ENCODE results near the gene PIP4K2A.
"Not testable (repeated sequence)": the region's sequence is repeated elsewhere in the genome, so short reads cannot be mapped to it uniquely, and the experiment has no call there.

PIP4K2A gene

DNA sequence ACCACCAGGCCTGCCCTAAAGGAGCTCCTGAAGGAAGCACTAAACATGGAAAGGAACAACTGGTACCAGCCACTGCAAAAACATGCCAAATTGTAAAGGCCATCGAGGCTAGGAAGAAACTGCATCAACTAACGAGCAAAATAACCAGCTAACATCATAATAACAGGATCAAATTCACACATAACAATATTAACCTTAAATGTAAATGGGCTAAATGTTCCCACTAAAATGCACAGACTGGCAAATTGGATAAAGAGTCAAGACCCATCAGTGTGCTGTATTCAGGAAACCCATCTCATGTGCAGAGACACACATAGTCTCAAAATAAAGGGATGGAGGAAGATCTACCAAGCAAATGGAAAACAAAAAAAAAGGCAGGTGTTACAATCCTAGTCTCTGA lies 30.5 kb upstream of the PIP4K2A start:
- WGBS, 2 donors (ENCODE audit: extremely low coverage in 2 of 2, insufficient read length in 2 of 2, insufficient replicate concordance in 1 of 2): no CpG with 5 or more reads among the region's 2 CpGs
- not testable (repeated sequence) for H2AK5ac ChIP-seq (ENCODE audit: low read depth, low read length); DNase-seq (ENCODE audit: low spot score); H3K27ac ChIP-seq (replicated peaks; ENCODE audit: low read length); H3K4me2 ChIP-seq (ENCODE audit: insufficient read depth, low read length, poor library complexity, severe bottlenecking); H3K9ac ChIP-seq (ENCODE audit: low read depth, low read length, poor library complexity); H4K91ac ChIP-seq (ENCODE audit: low read depth, low read length, poor library complexity); H3K9me3 ChIP-seq (replicated peaks in 1 of 2; ENCODE audit: control insufficient read depth in 2 of 2, insufficient read depth in 1 of 2, low read depth in 1 of 2, low read length in 2 of 2); H3K36me3 ChIP-seq (replicated peaks in 1 of 2; ENCODE audit: control insufficient read depth in 2 of 2, insufficient read depth in 2 of 2, low read length in 2 of 2); H2AFZ ChIP-seq (ENCODE audit: low read length); H2BK5ac ChIP-seq (ENCODE audit: low read length); H3K79me1 ChIP-seq (ENCODE audit: low read depth, low read length); H3K4me1 ChIP-seq (ENCODE audit: control insufficient read depth in 2 of 2, insufficient read depth in 1 of 2, low read depth in 1 of 2, low read length in 2 of 2); H3K27me3 ChIP-seq (ENCODE audit: control insufficient read depth in 3 of 3, insufficient read depth in 3 of 3, low read depth in 1 of 3, low read length in 3 of 3); H3K23ac ChIP-seq (ENCODE audit: low read depth, low read length, poor library complexity); H2BK12ac ChIP-seq (ENCODE audit: low read length); H2BK120ac ChIP-seq (ENCODE audit: low read depth, low read length); H3K18ac ChIP-seq (ENCODE audit: low read length); H3K4ac ChIP-seq (ENCODE audit: low read length); H3K4me3 ChIP-seq (ENCODE audit: low read length in 2 of 2); H2BK15ac ChIP-seq (ENCODE audit: low read length); H3K14ac ChIP-seq (ENCODE audit: low read length); H4K8ac ChIP-seq (ENCODE audit: low read depth, low read length)

DNA sequence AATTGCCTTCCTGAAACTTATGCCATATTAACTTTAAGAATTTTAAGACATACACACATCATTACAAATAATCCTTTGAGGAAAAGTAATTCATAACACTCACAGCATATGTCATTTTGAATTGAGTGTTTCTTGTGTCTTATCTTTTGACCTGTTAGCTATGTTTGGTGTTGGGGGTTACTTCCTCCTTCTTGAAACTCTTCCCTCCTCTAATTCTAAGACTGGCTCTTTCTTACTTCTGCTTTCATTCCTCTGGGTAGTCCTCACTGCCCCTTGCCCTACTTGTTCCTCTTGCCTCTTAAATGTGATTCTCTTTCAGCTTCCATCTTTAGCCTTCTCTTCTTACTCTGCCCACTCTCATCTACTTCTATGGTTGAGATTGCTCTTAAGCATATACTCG lies 28.3 kb upstream of the PIP4K2A start:
- Histone ChIP-seq H2BK120ac (ENCODE audit: low read depth, low read length) (no peak overlapping the region), H3K79me1 (ENCODE audit: low read depth, low read length) (no peaks in the 10 kb centered on the region), H3K14ac (ENCODE audit: low read length) (no peak overlapping the region), H3K4me2 (ENCODE audit: insufficient read depth, low read length, poor library complexity, severe bottlenecking) (no peak overlapping the region), H3K23ac (ENCODE audit: low read depth, low read length, poor library complexity) (no peak overlapping the region), H3K18ac (ENCODE audit: low read length) (no peak overlapping the region), H3K27ac (replicated peaks; ENCODE audit: low read length) (no peak overlapping the region), H4K8ac (ENCODE audit: low read depth, low read length) (no peak overlapping the region), H2BK12ac (ENCODE audit: low read length) (no peak overlapping the region), H2BK5ac (ENCODE audit: low read length) (no peak overlapping the region), H2AK5ac (ENCODE audit: low read depth, low read length) (no peak overlapping the region), H3K4me1 (ENCODE audit: control insufficient read depth in 2 of 2, insufficient read depth in 1 of 2, low read depth in 1 of 2, low read length in 2 of 2) (no peaks in the 10 kb centered on the region), H3K27me3 (ENCODE audit: control insufficient read depth in 3 of 3, insufficient read depth in 3 of 3, low read depth in 1 of 3, low read length in 3 of 3) (no peaks in the 10 kb centered on the region), H3K9ac (ENCODE audit: low read depth, low read length, poor library complexity) (no peak overlapping the region), H3K36me3 (replicated peaks in 1 of 2; ENCODE audit: control insufficient read depth in 2 of 2, insufficient read depth in 2 of 2, low read length in 2 of 2) (no peaks in the 10 kb centered on the region), H2AFZ (ENCODE audit: low read length) (no peak overlapping the region), H2BK15ac (ENCODE audit: low read length) (no peak overlapping the region), H4K91ac (ENCODE audit: low read depth, low read length, poor library complexity) (no peak overlapping the region), H3K9me3 (replicated peaks in 1 of 2; ENCODE audit: control insufficient read depth in 2 of 2, insufficient read depth in 1 of 2, low read depth in 1 of 2, low read length in 2 of 2) (peaks cover 0 to 3% of the 10 kb centered on the region in 2 donors), H3K4me3 (ENCODE audit: low read length in 2 of 2) (no peak overlapping the region), H3K4ac (ENCODE audit: low read length) (no peak overlapping the region)
- no CpG with 5 or more reads among the region's 1 CpG for WGBS, 2 donors (ENCODE audit: extremely low coverage in 2 of 2, insufficient read length in 2 of 2, insufficient replicate concordance in 1 of 2)
- DNase-seq (ENCODE audit: low spot score): no peak

DNA sequence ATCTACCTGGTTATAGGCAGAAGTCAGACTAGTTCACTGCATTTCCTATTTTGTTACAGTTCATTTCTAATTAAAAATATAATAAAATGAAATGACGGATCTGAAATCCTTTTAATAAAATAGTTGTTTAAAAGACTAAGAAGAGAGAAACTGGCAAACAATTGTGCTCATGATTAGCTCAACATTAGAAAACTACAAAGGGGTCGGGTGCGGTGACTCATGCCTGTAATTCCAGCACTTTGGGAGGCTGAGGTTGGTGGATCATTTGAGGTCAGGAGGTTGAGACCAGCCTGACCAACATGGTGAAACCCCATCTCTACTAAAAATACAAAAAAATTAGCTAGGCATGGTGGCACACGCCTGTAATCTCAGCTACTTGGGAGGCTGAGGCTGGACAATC lies 27.3 kb upstream of the PIP4K2A start:
- not testable (repeated sequence) for H3K36me3 ChIP-seq (replicated peaks in 1 of 2; ENCODE audit: control insufficient read depth in 2 of 2, insufficient read depth in 2 of 2, low read length in 2 of 2); H2AFZ ChIP-seq (ENCODE audit: low read length); H2BK5ac ChIP-seq (ENCODE audit: low read length); H2BK120ac ChIP-seq (ENCODE audit: low read depth, low read length); H3K27ac ChIP-seq (replicated peaks; ENCODE audit: low read length); H3K4me1 ChIP-seq (ENCODE audit: control insufficient read depth in 2 of 2, insufficient read depth in 1 of 2, low read depth in 1 of 2, low read length in 2 of 2); H2BK12ac ChIP-seq (ENCODE audit: low read length); H3K4me3 ChIP-seq (ENCODE audit: low read length in 2 of 2); H4K8ac ChIP-seq (ENCODE audit: low read depth, low read length); H3K14ac ChIP-seq (ENCODE audit: low read length); H3K9ac ChIP-seq (ENCODE audit: low read depth, low read length, poor library complexity); H2AK5ac ChIP-seq (ENCODE audit: low read depth, low read length); H3K27me3 ChIP-seq (ENCODE audit: control insufficient read depth in 3 of 3, insufficient read depth in 3 of 3, low read depth in 1 of 3, low read length in 3 of 3); H4K91ac ChIP-seq (ENCODE audit: low read depth, low read length, poor library complexity); H3K4me2 ChIP-seq (ENCODE audit: insufficient read depth, low read length, poor library complexity, severe bottlenecking); DNase-seq (ENCODE audit: low spot score); H3K23ac ChIP-seq (ENCODE audit: low read depth, low read length, poor library complexity); H3K4ac ChIP-seq (ENCODE audit: low read length); H3K79me1 ChIP-seq (ENCODE audit: low read depth, low read length); H3K9me3 ChIP-seq (replicated peaks in 1 of 2; ENCODE audit: control insufficient read depth in 2 of 2, insufficient read depth in 1 of 2, low read depth in 1 of 2, low read length in 2 of 2); H2BK15ac ChIP-seq (ENCODE audit: low read length); H3K18ac ChIP-seq (ENCODE audit: low read length)
- no CpG with 5 or more reads among the region's 4 CpGs for WGBS, 2 donors (ENCODE audit: extremely low coverage in 2 of 2, insufficient read length in 2 of 2, insufficient replicate concordance in 1 of 2)

DNA sequence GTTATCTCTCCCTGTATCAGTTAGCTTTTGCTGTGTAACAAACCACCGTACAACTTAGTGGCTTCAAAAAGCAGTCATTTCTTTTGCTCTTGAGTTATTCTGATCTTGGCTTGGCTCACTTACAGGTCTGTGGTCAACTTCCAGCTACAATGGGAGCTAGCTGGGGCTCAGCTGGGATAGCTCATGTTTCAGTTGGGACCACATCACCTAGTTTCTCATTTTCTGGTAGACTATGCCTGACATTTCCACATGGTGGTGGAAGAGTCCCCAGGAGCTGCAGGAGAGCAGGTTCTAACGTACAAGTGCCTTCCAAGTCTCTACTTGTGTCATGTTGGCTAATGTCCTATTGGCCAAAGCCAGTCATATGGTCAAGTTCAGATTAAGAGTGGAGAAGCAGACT lies 25.8 kb upstream of the PIP4K2A start:
- H2AK5ac ChIP-seq (ENCODE audit: low read depth, low read length): no peak overlapping the region
- DNase-seq (ENCODE audit: low spot score): no peak
- no peak overlapping the region for H3K4ac ChIP-seq (ENCODE audit: low read length)
- H2BK12ac ChIP-seq (ENCODE audit: low read length): no peak overlapping the region
- no peak overlapping the region for H2BK120ac ChIP-seq (ENCODE audit: low read depth, low read length)
- no peak overlapping the region for H3K4me3 ChIP-seq (ENCODE audit: low read length in 2 of 2)
- no peak overlapping the region for H2BK5ac ChIP-seq (ENCODE audit: low read length)
- WGBS, 2 donors (ENCODE audit: extremely low coverage in 2 of 2, insufficient read length in 2 of 2, insufficient replicate concordance in 1 of 2): no CpG with 5 or more reads among the region's 2 CpGs
- no peaks in the 10 kb centered on the region for H3K4me1 ChIP-seq (ENCODE audit: control insufficient read depth in 2 of 2, insufficient read depth in 1 of 2, low read depth in 1 of 2, low read length in 2 of 2)
- no peak overlapping the region for H3K23ac ChIP-seq (ENCODE audit: low read depth, low read length, poor library complexity)
- no peak overlapping the region for H3K14ac ChIP-seq (ENCODE audit: low read length)
- H2AFZ ChIP-seq (ENCODE audit: low read length): no peak overlapping the region
- H3K79me1 ChIP-seq (ENCODE audit: low read depth, low read length): no peaks in the 10 kb centered on the region
- no peaks in the 10 kb centered on the region for H3K27me3 ChIP-seq (ENCODE audit: control insufficient read depth in 3 of 3, insufficient read depth in 3 of 3, low read depth in 1 of 3, low read length in 3 of 3)
- no peak overlapping the region for H3K18ac ChIP-seq (ENCODE audit: low read length)
- peaks cover 0 to 3% of the 10 kb centered on the region in 2 donors for H3K9me3 ChIP-seq (replicated peaks in 1 of 2; ENCODE audit: control insufficient read depth in 2 of 2, insufficient read depth in 1 of 2, low read depth in 1 of 2, low read length in 2 of 2)
- no peak overlapping the region for H3K9ac ChIP-seq (ENCODE audit: low read depth, low read length, poor library complexity)
- no peak overlapping the region for H2BK15ac ChIP-seq (ENCODE audit: low read length)
- H4K91ac ChIP-seq (ENCODE audit: low read depth, low read length, poor library complexity): no peak overlapping the region
- H3K36me3 ChIP-seq (replicated peaks in 1 of 2; ENCODE audit: control insufficient read depth in 2 of 2, insufficient read depth in 2 of 2, low read length in 2 of 2): no peaks in the 10 kb centered on the region
- no peak overlapping the region for H3K27ac ChIP-seq (replicated peaks; ENCODE audit: low read length)
- no peak overlapping the region for H3K4me2 ChIP-seq (ENCODE audit: insufficient read depth, low read length, poor library complexity, severe bottlenecking)
- no peak overlapping the region for H4K8ac ChIP-seq (ENCODE audit: low read depth, low read length)
